HCT116 (cell line): Measurements from ENCODE around the gene ZNF26. TPM values are rescaled to one million over a fixed set of nuclear protein-coding genes. Genes with fewer than 3 reads are reported as not detected.

Experiments used
- ATAC-seq: fragments of 200-7000 bp; cut with Tn5 transposase; 2 replicates; pipeline ENCODE4 v1.9.1; 2020; ENCODE audit warnings: mild to moderate bottlenecking, moderate library complexity
- BruUV-seq: library from RNA; stranded (reverse); fragments of 400-500 nt; replicated peaks from 2 replicates; lab custom pipeline; 2021; lab: Mats Ljungman, UMichigan
- CTCF ChIA-PET: fragments of 300-600 bp; sonication (Branson Sonifier 250); formaldehyde crosslinking; loops from one replicate; lab custom pipeline; 2021; ENCODE audit warnings: antibody characterized with exemption; lab: Charles Lee
- POLR2A ChIA-PET: fragments of 300-600, 350-600 bp; sonication (Branson Sonifier 250); formaldehyde crosslinking; loops from one replicate; lab custom pipeline; 2021; ENCODE audit warnings: antibody characterized with exemption; lab: Charles Lee
- RAD21 ChIA-PET, 2 experiments: fragments of 300-600 bp; sonication (Branson Sonifier 250); formaldehyde crosslinking; loops; one replicate each; lab custom pipeline; 2023; ENCODE audit warnings: low total read pairs in 2 of 2; ENCODE audit not compliant: uncharacterized antibody in 2 of 2, unreplicated experiment in 2 of 2, low non-redundant PET in 1 of 2; lab: Charles Lee
- DNase-seq: peaks from one replicate; pipeline ENCODE4 v3.0.0-alpha.2; 2010; ENCODE audit warnings: low read depth, low spot score
- H2AFZ ChIP-seq: fragments of 200-600 bp; shearing (Covaris generic), sonication (generic); 2 replicates; pipeline ENCODE4 v1.6.1; 2017; ENCODE audit warnings: low read depth, mixed run types, mixed read lengths, antibody characterized with exemption, low read length; ENCODE audit not compliant: poor library complexity, severe bottlenecking
- H3K27ac ChIP-seq: 2 replicates; pipeline ENCODE4 v1.5.1; 2012; ENCODE audit warnings: low read depth, low read length
- H3K27me3 ChIP-seq: fragments of 200-600 bp; sonication (generic); 2 replicates; pipeline ENCODE4 v1.6.1; 2016; ENCODE audit warnings: mixed run types, low read length, mixed read lengths; ENCODE audit not compliant: insufficient read depth
- H3K36me3 ChIP-seq, 2 experiments: fragments of 200-500 bp in 1 of 2; fragments of 200-600 bp in 1 of 2; sonication (Bioruptor generic) in 1 of 2; sonication (generic) in 1 of 2; 2 replicates each; pipeline versions ENCODE4 v1.5.1 to v1.6.1; 2014 to 2016; ENCODE audit warnings: low read length in 2 of 2, inconsistent platforms in 1 of 2, mixed read lengths in 1 of 2, mixed run types in 1 of 2; ENCODE audit not compliant: insufficient read depth in 2 of 2, control insufficient read depth in 1 of 2
- H3K4me1 ChIP-seq, 2 experiments: fragments of 200-600 bp in 1 of 2; sonication (generic) in 1 of 2; 2 replicates each; pipeline versions ENCODE4 v1.5.1 to v1.6.1; 2012 to 2017; ENCODE audit warnings: low read length in 2 of 2, inconsistent platforms in 1 of 2, mild to moderate bottlenecking in 1 of 2, mixed read lengths in 1 of 2, mixed run types in 1 of 2, moderate library complexity in 1 of 2; ENCODE audit not compliant: insufficient read depth in 2 of 2, control insufficient read depth in 1 of 2
- H3K4me2 ChIP-seq: fragments of 200-600 bp; sonication (generic); 2 replicates; pipeline ENCODE4 v1.6.1; 2017; ENCODE audit warnings: mixed run types, low read length, mixed read lengths
- H3K4me3 ChIP-seq, 2 experiments: fragments of 200-600 bp in 1 of 2; sonication (generic) in 1 of 2; replicated peaks in 1 of 2; 2 replicates each; pipeline ENCODE4 v1.5.1; 2011 to 2016; ENCODE audit warnings: low read length in 2 of 2, control low read depth in 1 of 2, low read depth in 1 of 2, mild to moderate bottlenecking in 1 of 2, mixed read lengths in 1 of 2, mixed run types in 1 of 2
- H3K79me2 ChIP-seq: fragments of 200-600 bp; sonication (generic); 2 replicates; pipeline ENCODE4 v1.6.1; 2017; ENCODE audit warnings: mild to moderate bottlenecking, mixed run types, low read length, moderate library complexity, mixed read lengths; ENCODE audit not compliant: insufficient read depth
- H3K9ac ChIP-seq: fragments of 200-600 bp; sonication (generic); 2 replicates; pipeline ENCODE4 v1.6.1; 2016; ENCODE audit warnings: low read length, mixed read lengths
- H3K9me2 ChIP-seq: fragments of 200-600 bp; sonication (generic), shearing (Covaris generic); 2 replicates; pipeline ENCODE4 v1.6.1; 2017; ENCODE audit warnings: mixed run types, mild to moderate bottlenecking, moderate library complexity; ENCODE audit not compliant: insufficient read depth
- H3K9me3 ChIP-seq, 2 experiments: fragments of 200-500 bp in 1 of 2; fragments of 200-600 bp in 1 of 2; sonication (Bioruptor generic) in 1 of 2; sonication (generic) in 1 of 2; 2 replicates each; pipeline ENCODE4 v1.6.1; 2014 to 2017; ENCODE audit warnings: low read length in 2 of 2, mixed read lengths in 2 of 2, inconsistent platforms in 1 of 2, low read depth in 1 of 2, mild to moderate bottlenecking in 1 of 2, mixed run types in 1 of 2, moderate library complexity in 1 of 2; ENCODE audit not compliant: control insufficient read depth in 1 of 2, insufficient read depth in 1 of 2
- H4K20me1 ChIP-seq: fragments of 200-600 bp; sonication (generic), shearing (Covaris generic); 2 replicates; pipeline ENCODE4 v1.6.1; 2017; ENCODE audit warnings: mixed run types, mild to moderate bottlenecking, moderate library complexity; ENCODE audit not compliant: insufficient read depth
- ATF3 ChIP-seq: IDR thresholded peaks from 2 replicates; pipeline ENCODE4 v1.6.1; 2012
- CEBPB ChIP-seq: IDR thresholded peaks from 2 replicates; pipeline ENCODE4 v1.6.1; 2012; ENCODE audit warnings: low read depth
- CTCF ChIP-seq, 3 experiments: fragments of 200-600 bp in 1 of 3; sonication (generic) in 1 of 3; IDR thresholded peaks in 2 of 3; conservative IDR thresholded peaks in 1 of 3; 2 replicates each; pipeline ENCODE4 v1.5.1; 2012 to 2017; ENCODE audit warnings: low read depth in 2 of 3, low read length in 2 of 3, antibody characterized with exemption in 1 of 3, borderline replicate concordance in 1 of 3, control low read depth in 1 of 3, mild to moderate bottlenecking in 1 of 3, mixed read lengths in 1 of 3, mixed run types in 1 of 3, moderate library complexity in 1 of 3; ENCODE audit not compliant: insufficient read depth in 1 of 3
- EGR1 ChIP-seq: IDR thresholded peaks from 2 replicates; pipeline ENCODE4 v1.6.1; 2012; ENCODE audit warnings: low read depth
- ELF1 ChIP-seq: IDR thresholded peaks from 2 replicates; pipeline ENCODE4 v1.6.1; 2012; ENCODE audit warnings: low read depth, borderline replicate concordance
- FOSL1 ChIP-seq: IDR thresholded peaks from 2 replicates; pipeline ENCODE4 v1.6.1; 2012; ENCODE audit warnings: low read depth
- JUND ChIP-seq: IDR thresholded peaks from 2 replicates; pipeline ENCODE4 v1.6.1; 2012
- MAX ChIP-seq: IDR thresholded peaks from 2 replicates; pipeline ENCODE4 v1.6.1; 2012
- POLR2AphosphoS5 ChIP-seq: IDR thresholded peaks from 2 replicates; pipeline ENCODE4 v1.6.1; 2011; ENCODE audit warnings: mild to moderate bottlenecking, low read depth, low read length, moderate library complexity
- SIN3A ChIP-seq: IDR thresholded peaks from 2 replicates; pipeline ENCODE4 v1.6.1; 2012; ENCODE audit warnings: low read depth
- TCF7L2 ChIP-seq: IDR thresholded peaks from 2 replicates; pipeline ENCODE4 v1.7.0; 2011; ENCODE audit warnings: borderline replicate concordance, inconsistent platforms; ENCODE audit not compliant: insufficient read depth, insufficient read length; ENCODE audit errors: extremely low read depth
- YY1 ChIP-seq: IDR thresholded peaks from 2 replicates; pipeline ENCODE4 v1.6.1; 2011; ENCODE audit warnings: low read length, low read depth, moderate library complexity, mild to moderate bottlenecking; ENCODE audit not compliant: insufficient replicate concordance; ENCODE audit errors: extremely low read depth
- ZFX ChIP-seq: fragments of 450-650 bp; IDR thresholded peaks from 2 replicates; pipeline ENCODE4 v1.6.1; 2017
- ZNF274 ChIP-seq: fragments of 200-500 bp; sonication (Bioruptor generic); IDR thresholded peaks from 2 replicates; pipeline ENCODE4 v1.6.1; 2014; ENCODE audit warnings: mild to moderate bottlenecking, low read depth, low read length, inconsistent platforms
- intact Hi-C: fragments of 100-400 bp; cut with micrococcal nuclease; formaldehyde crosslinking; loops from 2 replicates; pipeline ENCODE4 v1.10.0; 2022
- total RNA-seq: library from RNA; stranded (reverse); gene quantifications from one replicate; pipeline ENCODE4 v1.2.1, GENCODE V29; 2021; ENCODE audit not compliant: unreplicated experiment

Gene ZNF26
- total RNA-seq, 1 experiment from 2014 or later: 4.4 TPM

GRCh38 chr12:132940071-132940719, 46.0 kb upstream of the ZNF26 start:
- Histone ChIP-seq H3K9me3 (peaks cover 0 to 18% of the 10 kb centered on the region in 2 experiments; a peak in 2 of 4 replicates), H3K79me2 (no peaks in the 10 kb centered on the region), H4K20me1 (no peaks in the 10 kb centered on the region), H3K27ac (no peak overlapping the region), H3K27me3 (no peaks in the 10 kb centered on the region), H3K9me2 (no peaks in the 10 kb centered on the region), H3K4me2 (no peak overlapping the region), H2AFZ (no peak overlapping the region)
- RAD21 ChIA-PET: no interaction called here
- no peak for ATAC-seq
- intact Hi-C loops: no loop called here
- CTCF ChIA-PET: no interaction called here
- TF ChIP-seq ATF3 (no peak), EGR1 (no peak), TCF7L2 (no peak), FOSL1 (no peak), YY1 (no peak), POLR2AphosphoS5 (no peak)
- TF ChIP-seq, all 23 proteins: peak for 0
- no peak for DNase-seq
- Histone ChIP-seq H3K9ac (no peak overlapping the region), H3K4me3 (no peak overlapping the region), H3K4me1 (no peaks in the 10 kb centered on the region), H3K36me3 (no peaks in the 10 kb centered on the region)
- BruUV-seq: no TSS peak
- POLR2A ChIA-PET: no interaction called here

- H3K9me2 ChIP-seq: no peaks in the 10 kb centered on the region
- H3K27me3 ChIP-seq: no peaks in the 10 kb centered on the region
- ChIA-PET POLR2A (no interaction called here), CTCF (no interaction called here), RAD21 (no interaction called here)
- intact Hi-C loops: no loop called here
- H3K9me3 ChIP-seq: peaks cover 0 to 15% of the 10 kb centered on the region in 2 experiments; a peak in 2 of 4 replicates
- H2AFZ ChIP-seq: no peak overlapping the region
- H3K4me1 ChIP-seq: no peaks in the 10 kb centered on the region
- no peaks in the 10 kb centered on the region for H3K36me3 ChIP-seq
- H3K27ac ChIP-seq: no peak overlapping the region
- BruUV-seq: no TSS peak
- H3K4me2 ChIP-seq: no peak overlapping the region
- H4K20me1 ChIP-seq: no peaks in the 10 kb centered on the region
- H3K9ac ChIP-seq: no peak overlapping the region
- ATAC-seq (no peak), DNase-seq (no peak)
- no peak overlapping the region for H3K4me3 ChIP-seq
- H3K79me2 ChIP-seq: no peaks in the 10 kb centered on the region
- TF ChIP-seq ZNF274: no peak
- no peak for TF ChIP-seq MAX
- TF ChIP-seq ZFX: no peak
- no peak for TF ChIP-seq JUND
- TF ChIP-seq CTCF (IDR thresholded peaks at IDR 0.05 in 2 of 3, conservative IDR thresholded peaks at IDR 0.05 in 1 of 3; ENCODE audit: borderline replicate concordance in 1 of 3, insufficient read depth in 1 of 3, low read depth in 2 of 3, low read length in 2 of 3): no peak
- TF ChIP-seq CEBPB: no peak
- TF ChIP-seq ELF1: no peak
- TF ChIP-seq EGR1: no peak
- no peak for TF ChIP-seq SIN3A
Measured at GRCh38 chr12:132941336-132941954, 44.7 kb upstream of the ZNF26 start.
